Motor neuron (in vitro differentiated cells): ENCODE data around the gene TLCD2. TPM values are rescaled to one million over a fixed set of nuclear protein-coding genes. Genes with fewer than 3 reads are reported as not detected.
A peak's percentile ranks its signal among the peaks of the same experiment; 100 is the strongest.

Experiments
- ATAC-seq, 8 experiments: fragments of 200-7000 bp; cut with Tn5 transposase; replicated peaks in 6 of 8; 2 replicates each; pipeline ENCODE4 v1.8.0; 2021; ENCODE audit warnings: mild to moderate bottlenecking in 8 of 8, moderate library complexity in 8 of 8
- H3K27ac ChIP-seq, 2 donors: fragments of 250-450 bp; sonication (Bioruptor Pico); 2 replicates each; pipeline ENCODE4 v1.9.0; 2021; ENCODE audit warnings: antibody characterized with exemption in 2 of 2, mild to moderate bottlenecking in 2 of 2, moderate library complexity in 1 of 2
- H3K4me1 ChIP-seq, 2 donors: fragments of 250-450 bp; sonication (Bioruptor Pico); replicated peaks in 1 of 2; 2 replicates each; pipeline ENCODE4 v1.6.1; 2021; ENCODE audit warnings: antibody characterized with exemption in 2 of 2, mild to moderate bottlenecking in 2 of 2, moderate library complexity in 1 of 2
- H3K4me3 ChIP-seq, 5 donors: fragments of 250-450 bp; sonication (Bioruptor Pico); 2 replicates each; pipeline ENCODE4 v1.9.0; 2021; ENCODE audit warnings: antibody characterized with exemption in 5 of 5, mild to moderate bottlenecking in 5 of 5, moderate library complexity in 4 of 5
- WGBS, 10 experiments: fragments of 450-650 bp; shearing (Covaris generic); methylation state at CpG; one replicate each; pipeline ENCODE4 v1.0.0; 2022; 5-methylcytosine and 5-hydroxymethylcytosine counted together
- in situ Hi-C, 9 experiments: fragments of 400-800 bp; cut with MboI; loops; one replicate each; pipeline ENCODE4 v1.15.0; 2021; ENCODE audit warnings: low sequenced_read_pairs in 9 of 9, low pct_unique_long_range_greater_than_20kb in 2 of 9; ENCODE audit not compliant: unreplicated experiment in 9 of 9
- total RNA-seq, 8 experiments: library from RNA; unstranded; fragments of 300-600 nt; gene quantifications; 2 replicates each; pipeline versions ENCODE4 v1.2.3 to v1.2.4, GENCODE V29; 2022

The TLCD2 gene
- total RNA-seq, 8 experiments from 2014 or later, result 0.25 to 5.6 (median 1.7) TPM

DNA sequence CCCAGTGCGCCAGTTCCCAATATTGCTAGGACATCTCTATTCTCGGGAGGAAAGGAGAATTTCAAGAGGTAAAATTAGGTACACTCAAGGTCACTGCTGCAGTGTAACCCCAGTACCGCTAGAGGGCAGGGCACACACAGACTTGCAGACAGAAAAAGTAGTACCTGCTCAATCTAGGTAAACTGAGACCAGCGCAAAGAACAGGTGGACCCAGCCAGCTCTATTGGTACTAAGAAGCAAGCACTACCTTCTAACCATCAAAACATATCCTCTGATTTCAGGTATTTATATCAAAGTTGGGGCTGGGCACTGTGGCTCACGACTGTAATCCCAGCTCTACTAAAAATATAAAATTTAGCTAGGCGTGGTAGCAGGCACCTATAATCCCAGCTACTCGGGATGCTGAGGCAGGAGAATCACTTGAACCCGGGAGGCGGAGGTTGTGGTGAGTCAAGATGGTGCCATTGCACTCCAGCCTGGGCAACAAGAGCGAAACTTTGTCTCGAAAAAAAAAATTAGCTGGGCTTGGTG lies 10.7 kb upstream of the TLCD2 start:
- peaks cover 12 to 13% of the 10 kb centered on the region in 2 donors for H3K4me1 ChIP-seq
- no peak overlapping the region for H3K27ac ChIP-seq
- ATAC-seq, result no peak
- 0 to 70% (median 22%) methylated on average over 1 to 8 of the region's 11 CpGs; no CpG with 5 or more reads in 1 of the 10 experiments for WGBS, 10 experiments
- H3K4me3 ChIP-seq, result no peak overlapping the region
- in situ Hi-C loops, result loop anchor here in 4 of 9 experiments (25.0 kb wide), 1 partner anchor 316 kb away; the partner anchor contains the start of genes DPH1 (in 4 of the 4), OVCA2 (in 4 of the 4) and RTN4RL1 (in 4 of the 4)

DNA sequence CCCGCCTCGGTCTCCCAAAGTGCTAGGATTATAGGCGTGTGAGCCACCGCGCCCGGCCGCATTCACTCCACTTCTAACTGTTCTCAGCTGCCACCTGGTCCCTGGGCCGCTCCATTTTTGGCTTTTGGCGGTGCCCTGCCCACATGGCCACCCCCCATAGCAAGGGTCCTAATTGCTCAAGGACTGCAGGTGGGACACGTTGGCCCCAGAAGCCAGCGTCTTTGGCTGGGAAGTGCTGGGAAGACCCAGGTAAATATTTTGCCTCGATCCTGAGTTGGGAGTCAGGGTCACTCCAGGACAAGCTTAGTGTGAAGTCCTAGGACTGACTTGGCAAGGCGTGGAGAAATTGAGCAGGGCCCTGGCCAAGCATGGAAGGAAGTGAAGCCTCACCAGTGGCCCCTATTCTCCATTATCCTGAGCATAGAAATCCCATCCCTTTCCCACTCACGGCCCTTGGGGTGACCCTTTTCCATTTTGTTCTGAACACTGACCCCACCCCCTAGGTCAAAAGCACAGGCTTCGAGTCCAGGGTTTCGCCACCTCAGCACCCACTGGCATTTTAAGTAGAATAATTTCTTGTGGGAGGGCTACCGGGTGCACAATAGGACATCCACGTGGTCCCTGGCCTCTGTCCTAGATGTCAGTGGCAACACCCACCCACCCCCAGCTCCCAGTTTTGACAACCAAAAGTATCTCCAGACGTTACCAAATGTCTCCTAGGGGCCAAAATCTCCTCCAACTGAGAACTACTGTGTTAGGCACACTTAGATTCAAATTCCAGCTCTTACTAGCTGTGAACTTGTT lies 8.4 kb upstream of the TLCD2 start:
- in situ Hi-C loops, result loop anchor here in 4 of 9 experiments (25.0 kb wide), 1 partner anchor 319 kb away; the partner anchor contains the start of genes DPH1 (in 4 of the 4), OVCA2 (in 4 of the 4) and RTN4RL1 (in 4 of the 4)
- ATAC-seq, result no peak
- H3K27ac ChIP-seq, result peak overlapping the region; percentile 95
- 53 to 100% (median 77%) methylated on average over 1 to 12 of the region's 19 CpGs; no CpG with 5 or more reads in 3 of the 10 experiments for WGBS, 10 experiments
- no peak overlapping the region for H3K4me3 ChIP-seq
- peaks cover 10 to 14% of the 10 kb centered on the region in 2 donors for H3K4me1 ChIP-seq

DNA sequence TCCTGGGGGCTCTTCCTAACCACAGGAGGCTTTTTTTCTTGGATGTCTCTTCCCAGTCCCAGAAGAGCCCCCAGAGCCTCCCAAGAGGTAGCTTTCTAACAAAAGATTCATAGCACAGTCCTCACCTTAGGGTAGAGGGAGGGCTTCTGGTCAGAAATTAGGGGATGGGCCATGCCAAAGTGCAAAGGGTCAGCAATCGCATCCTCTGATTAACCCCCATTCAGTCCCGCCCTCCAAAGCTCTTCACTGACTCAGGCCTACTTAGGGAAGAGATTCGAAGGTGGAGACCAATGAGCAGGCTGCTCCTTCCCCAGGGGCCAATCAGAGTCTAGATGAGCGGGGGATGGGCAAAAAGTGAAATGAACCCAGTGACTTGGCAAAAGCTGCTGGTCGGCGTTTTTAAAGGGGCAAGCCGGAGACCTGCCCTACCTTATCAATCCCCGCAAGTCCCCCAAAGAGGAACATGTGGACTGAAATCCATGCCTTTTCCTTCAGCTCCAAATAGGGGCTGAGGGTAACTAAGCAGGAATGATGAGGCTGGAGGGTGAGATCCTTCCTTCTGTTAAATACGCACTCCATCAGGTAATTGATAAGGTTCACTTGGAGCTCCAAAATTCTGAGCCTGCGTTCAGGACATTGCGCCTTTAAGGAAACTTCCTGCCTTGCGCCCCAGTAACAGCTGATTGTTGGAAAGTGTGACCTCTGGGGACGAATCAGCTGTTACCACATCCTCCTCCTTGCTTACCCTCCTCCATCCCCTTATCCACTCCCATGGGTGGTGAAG lies 6.9 kb upstream of the TLCD2 start:
- in situ Hi-C loops, result loop anchor here in 4 of 9 experiments (25.0 kb wide), 1 partner anchor 320 kb away; the partner anchor contains the start of genes DPH1 (in 4 of the 4), OVCA2 (in 4 of the 4) and RTN4RL1 (in 4 of the 4)
- peak overlapping the region; percentile 95 for H3K27ac ChIP-seq
- H3K4me1 ChIP-seq, result peaks cover 10 to 14% of the 10 kb centered on the region in 2 donors
- 0 to 3% (median 0%) methylated on average over 1 to 9 of the region's 13 CpGs; no CpG with 5 or more reads in 1 of the 10 experiments for WGBS, 10 experiments
- peak overlapping the region; percentile 46 to 57 (median 50) for H3K4me3 ChIP-seq
- ATAC-seq, result peak; percentile 35 to 64 (median 54)

DNA sequence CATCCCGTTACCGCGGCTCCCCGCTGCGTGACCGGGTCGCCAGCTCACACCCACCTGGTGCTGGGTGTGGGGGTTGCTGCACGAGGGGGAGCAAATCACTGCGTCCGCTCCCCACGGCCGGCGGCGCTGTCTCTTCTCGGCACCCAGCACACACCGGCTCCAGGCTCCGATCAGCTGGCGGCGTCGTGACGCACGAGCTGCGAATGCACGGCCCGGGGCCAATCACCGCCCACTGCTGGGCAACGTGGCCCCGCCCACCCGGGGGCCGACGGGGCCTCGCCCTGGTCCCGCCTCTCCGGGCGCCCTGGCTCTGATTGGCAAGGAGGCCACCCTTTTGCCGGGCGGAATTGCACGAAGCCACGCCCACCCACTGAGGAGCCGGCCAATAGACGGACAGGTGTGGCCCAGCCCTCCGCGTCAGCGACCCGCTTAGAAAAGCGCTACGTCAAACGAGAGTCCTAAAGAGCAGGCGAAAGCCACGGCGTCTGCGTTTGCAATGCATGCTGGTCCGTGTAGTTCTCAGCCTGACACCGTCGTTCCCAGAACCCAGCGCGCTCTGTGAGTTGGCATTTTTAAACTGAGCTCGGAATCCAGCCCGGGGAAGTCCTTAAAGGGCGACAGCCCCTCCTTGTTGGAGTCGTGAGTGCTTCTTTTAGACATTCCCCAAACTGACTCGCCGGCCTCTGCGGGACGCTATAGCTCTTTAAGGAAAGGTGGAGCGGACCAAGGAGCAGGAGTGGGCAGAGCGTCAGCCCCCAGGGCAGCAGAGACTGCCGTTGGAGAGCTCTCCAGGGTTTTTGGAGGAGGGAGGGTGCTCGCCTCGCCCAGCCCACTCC lies 6.1 kb upstream of the TLCD2 start:
- WGBS, 10 experiments, result 0 to 5% (median 0%) methylated on average over 1 to 19 of the region's 70 CpGs; no CpG with 5 or more reads in 4 of the 10 experiments
- Histone ChIP-seq H3K4me1 (peaks cover 10 to 14% of the 10 kb centered on the region in 2 donors), H3K4me3 (peak overlapping the region; percentile 78 to 85 (median 80)), H3K27ac (peak overlapping the region; percentile 95)
- ATAC-seq, result peak; percentile 40 to 82 (median 76)
- in situ Hi-C loops, result loop anchor here in 4 of 9 experiments (25.0 kb wide), 1 partner anchor 321 kb away; the partner anchor contains the start of genes DPH1 (in 4 of the 4), OVCA2 (in 4 of the 4) and RTN4RL1 (in 4 of the 4)

DNA sequence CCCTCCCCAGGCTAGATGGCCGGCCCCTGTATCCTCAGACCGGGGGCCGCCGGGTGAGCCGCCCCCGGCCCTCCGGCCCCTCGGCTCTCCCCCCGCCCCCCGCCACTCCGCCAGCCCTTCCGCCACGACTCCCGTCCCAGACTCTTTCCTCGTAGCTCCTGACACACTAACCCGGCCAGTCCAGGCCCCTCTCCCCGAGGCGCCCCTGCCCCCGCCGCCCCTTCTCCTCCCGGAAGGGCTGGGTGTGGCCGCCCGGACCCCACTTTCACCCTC lies 5.6 kb upstream of the TLCD2 start:
- no peak for ATAC-seq
- in situ Hi-C loops, result loop anchor here in 4 of 9 experiments (25.0 kb wide), 1 partner anchor 322 kb away; the partner anchor contains the start of genes DPH1 (in 4 of the 4), OVCA2 (in 4 of the 4) and RTN4RL1 (in 4 of the 4)

DNA sequence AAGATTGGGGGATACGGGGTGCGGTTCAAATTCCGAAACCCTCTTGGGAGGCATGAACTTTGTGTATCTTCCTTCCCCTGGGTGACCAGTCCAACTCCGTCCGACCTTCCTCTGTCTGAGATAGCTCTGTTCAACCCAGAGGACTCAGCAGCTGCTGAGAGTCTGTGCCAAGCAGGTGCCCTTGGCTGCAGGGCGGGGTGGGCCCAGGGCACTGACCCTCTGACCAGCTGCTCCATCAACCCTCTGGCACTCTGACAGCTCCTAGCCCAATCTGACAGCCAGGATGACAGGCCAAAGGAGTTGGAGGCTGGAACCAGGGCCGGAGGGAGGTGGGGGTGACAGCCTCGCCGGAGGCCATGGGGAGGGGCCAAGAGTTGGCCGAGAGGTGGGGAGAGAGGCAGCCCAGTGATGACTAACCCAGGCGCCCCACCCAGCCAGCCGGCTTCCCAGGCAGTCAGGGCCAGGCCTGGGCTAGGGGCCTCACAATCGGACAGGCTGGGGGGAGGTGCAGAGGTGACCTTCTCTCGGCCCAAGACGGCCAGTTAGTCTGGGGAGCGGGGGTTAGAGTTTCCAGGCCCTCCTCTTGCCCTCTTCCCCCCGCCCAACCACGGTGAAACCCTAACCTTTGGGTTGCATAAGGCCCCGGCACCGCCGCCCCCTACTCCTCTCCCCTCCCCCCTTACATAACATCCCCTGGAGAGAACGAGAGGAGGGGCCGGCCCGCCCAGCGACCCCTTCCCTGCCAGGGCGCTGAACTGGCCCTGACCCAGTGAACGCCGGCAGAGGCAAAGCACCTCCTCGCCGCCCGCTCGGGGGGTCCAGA lies 5.0 kb upstream of the TLCD2 start:
- ATAC-seq, result peak; percentile 3 to 16 (median 11)
- peaks cover 10 to 17% of the 10 kb centered on the region in 2 donors for H3K4me1 ChIP-seq
- 0% methylated on average over 1 to 2 of the region's 32 CpGs; no CpG with 5 or more reads in 8 of the 10 experiments for WGBS, 10 experiments
- peak overlapping the region; percentile 54 to 68 for H3K27ac ChIP-seq
- H3K4me3 ChIP-seq, result peak overlapping the region; percentile 78 to 85 (median 80)
- in situ Hi-C loops, result loop anchor here in 4 of 9 experiments (25.0 kb wide), 1 partner anchor 322 kb away; the partner anchor contains the start of genes DPH1 (in 4 of the 4), OVCA2 (in 4 of the 4) and RTN4RL1 (in 4 of the 4)

More for the DNA sequence above, 5.6 kb upstream of the TLCD2 start:
- WGBS, 10 experiments, result 0% methylated on average over 1 of the region's 23 CpGs; no CpG with 5 or more reads in 9 of the 10 experiments
- H3K4me3 ChIP-seq, result peak overlapping the region; percentile 78 to 85 (median 80)
- peaks cover 10 to 14% of the 10 kb centered on the region in 2 donors for H3K4me1 ChIP-seq
- peak overlapping the region; percentile 54 to 68 for H3K27ac ChIP-seq

DNA sequence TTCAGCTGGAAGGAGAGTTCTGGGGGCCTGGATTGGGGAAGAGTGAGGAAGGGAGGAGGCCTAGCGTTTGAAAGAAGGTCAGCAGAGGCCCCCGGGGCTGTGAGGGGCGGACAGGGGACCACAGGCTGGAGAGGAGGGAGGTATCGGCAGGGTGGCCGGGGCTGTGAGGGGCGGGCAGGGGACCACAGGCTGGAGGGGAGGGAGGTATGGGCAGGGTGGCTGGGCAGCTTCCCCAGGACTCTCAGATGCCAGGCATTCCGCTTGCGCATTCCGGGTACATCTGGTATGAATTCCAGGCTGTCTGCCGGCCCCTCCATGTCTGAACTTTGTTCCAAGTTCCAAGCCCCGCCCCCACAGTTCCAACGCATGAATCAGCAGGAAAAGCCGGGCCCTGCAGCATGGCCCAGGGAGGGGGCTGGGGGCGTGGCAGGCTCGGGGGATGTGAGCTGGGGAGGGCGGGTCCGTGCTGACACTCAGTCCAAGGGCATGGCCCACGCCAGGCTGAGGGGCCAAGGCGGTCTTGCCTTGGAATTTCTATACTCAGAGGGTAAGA lies 4.3 kb upstream of the TLCD2 start:
- ATAC-seq, result peak; percentile 8 to 29 (median 17)
- Histone ChIP-seq H3K4me1 (peaks cover 12 to 17% of the 10 kb centered on the region in 2 donors), H3K27ac (no peak overlapping the region), H3K4me3 (peak overlapping the region; percentile 78 to 85 (median 80))
- in situ Hi-C loops, result loop anchor here in 4 of 9 experiments (25.0 kb wide), 1 partner anchor 323 kb away; the partner anchor contains the start of genes DPH1 (in 4 of the 4), OVCA2 (in 4 of the 4) and RTN4RL1 (in 4 of the 4)
- 0% methylated on average over 1 of the region's 19 CpGs; no CpG with 5 or more reads in 9 of the 10 experiments for WGBS, 10 experiments

DNA sequence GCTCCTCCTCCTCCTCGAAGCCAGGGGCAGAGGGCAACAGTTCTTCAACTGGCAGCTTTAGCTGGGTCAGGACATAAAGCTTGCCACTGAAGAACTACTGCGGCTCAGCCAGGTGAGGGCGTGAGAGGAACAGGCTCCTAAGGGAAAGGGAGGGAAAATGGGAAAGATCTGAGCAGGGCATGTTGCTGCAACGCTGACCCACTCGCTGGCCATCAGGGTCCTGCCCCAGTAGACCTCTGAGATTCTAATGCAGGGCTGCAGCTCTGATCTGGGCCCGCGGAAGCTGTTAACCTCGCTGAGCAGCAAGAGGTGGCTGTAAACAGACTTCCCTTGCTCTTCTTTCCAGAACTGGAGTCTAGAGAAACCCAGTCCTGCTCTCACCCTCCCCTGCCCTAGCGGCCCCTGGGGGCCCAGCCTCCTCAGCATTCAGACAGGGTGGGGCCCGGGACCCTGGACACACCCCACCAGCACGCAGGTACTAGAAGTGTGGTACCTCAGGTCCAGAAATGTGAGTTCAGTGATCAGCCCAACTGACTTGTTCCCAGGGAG lies 3.8 kb upstream of the TLCD2 start:
- H3K27ac ChIP-seq, result no peak overlapping the region
- peaks cover 15 to 20% of the 10 kb centered on the region in 2 donors for H3K4me1 ChIP-seq
- H3K4me3 ChIP-seq, result peak overlapping the region in 4 of 5 donors; percentile 78 to 85 (median 80)
- in situ Hi-C loops, result loop anchor here in 4 of 9 experiments (25.0 kb wide), 1 partner anchor 323 kb away; the partner anchor contains the start of genes DPH1 (in 4 of the 4), OVCA2 (in 4 of the 4) and RTN4RL1 (in 4 of the 4)
- 0 to 20% (median 0%) methylated on average over 1 to 7 of the region's 11 CpGs; no CpG with 5 or more reads in 3 of the 10 experiments for WGBS, 10 experiments
- no peak for ATAC-seq

DNA sequence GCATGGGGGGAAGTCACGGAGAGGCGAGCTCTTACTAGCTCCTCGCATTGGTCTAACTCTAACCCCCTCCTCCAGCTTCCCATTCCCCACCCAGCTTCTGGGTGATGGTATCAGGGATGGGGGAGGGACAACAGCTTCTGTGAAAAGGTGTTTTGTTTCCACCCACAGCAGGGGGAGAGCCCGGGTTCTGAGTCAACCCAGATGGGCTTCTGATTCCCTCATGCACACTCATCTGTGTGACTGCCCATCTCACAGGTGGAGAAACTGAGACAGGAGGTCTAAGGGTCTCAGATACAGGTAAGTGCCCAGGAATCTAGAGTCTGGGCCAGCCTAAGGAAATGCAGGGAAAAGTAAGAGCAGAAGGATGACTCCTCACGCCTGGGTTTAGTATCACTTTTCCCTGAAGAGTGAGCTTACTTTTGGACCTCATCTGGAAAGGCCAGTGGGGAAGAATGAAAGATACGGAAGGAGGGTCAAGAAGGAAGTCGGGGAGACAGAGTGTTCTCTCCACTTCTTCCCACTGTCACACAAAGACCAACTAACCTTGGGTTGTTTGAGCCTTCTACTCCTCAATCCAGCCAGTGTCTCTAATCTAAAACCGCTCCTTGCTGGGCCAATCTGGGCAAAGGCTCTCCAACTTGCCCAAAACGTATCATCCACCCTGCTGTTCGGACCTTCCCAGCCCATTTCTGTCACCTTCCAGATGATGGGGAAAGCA lies 3.1 kb upstream of the TLCD2 start:
- Histone ChIP-seq H3K27ac (no peak overlapping the region), H3K4me1 (peaks cover 15 to 20% of the 10 kb centered on the region in 2 donors), H3K4me3 (no peak overlapping the region)
- in situ Hi-C loops, result loop anchor here in 4 of 9 experiments (25.0 kb wide), 1 partner anchor 324 kb away; the partner anchor contains the start of genes DPH1 (in 4 of the 4), OVCA2 (in 4 of the 4) and RTN4RL1 (in 4 of the 4)
- ATAC-seq, result no peak
- 17 to 100% (median 53%) methylated on average over 1 to 6 of the region's 10 CpGs; no CpG with 5 or more reads in 1 of the 10 experiments for WGBS, 10 experiments
